Activated naive CD8-positive, alpha-beta T cell treated with anti-CD3 and anti-CD28 coated beads, Interleukin-2, amount 10 ng/mL, durations not matched to agents 7 days and 5 days (primary cell): Measurements from ENCODE around the gene SAMD4A. TPM values are rescaled to one million over a fixed set of nuclear protein-coding genes. Genes with fewer than 3 reads are reported as not detected.
"Not testable (repeated sequence)": the region's sequence is repeated elsewhere in the genome, so short reads cannot be mapped to it uniquely, and the experiment has no call there.

Experiments used
- ATAC-seq: fragments of 150-1000 bp; cut with Tn5 transposase; one replicate; pipeline ENCODE4 v1.10.0; 2021; ENCODE audit warnings: low read depth, moderate library complexity
- POLR2A ChIA-PET: fragments of 350-600 bp; sonication (Branson Sonifier 250); formaldehyde crosslinking; loops from one replicate; lab custom pipeline; 2021; ENCODE audit warnings: antibody characterized with exemption; lab: Charles Lee
- DNase-seq: peaks from one replicate; pipeline ENCODE4 v3.0.0; 2021
- H3K27ac Mint-ChIP-seq: one replicate; pipeline ENCODE4 v1.8.0; 2022; ENCODE audit warnings: mild to moderate bottlenecking, mixed read lengths
- H3K27me3 Mint-ChIP-seq: one replicate; pipeline ENCODE4 v1.8.0; 2022; ENCODE audit warnings: mild to moderate bottlenecking, moderate library complexity, mixed read lengths
- H3K36me3 Mint-ChIP-seq: one replicate; pipeline ENCODE4 v1.8.0; 2021; ENCODE audit warnings: mild to moderate bottlenecking, mixed read lengths
- H3K4me1 Mint-ChIP-seq: one replicate; pipeline ENCODE4 v1.8.0; 2021; ENCODE audit warnings: mixed read lengths
- H3K4me3 Mint-ChIP-seq: one replicate; pipeline ENCODE4 v1.8.0; 2022; ENCODE audit warnings: mild to moderate bottlenecking, moderate library complexity, mixed read lengths
- H3K9me3 Mint-ChIP-seq: one replicate; pipeline ENCODE4 v1.8.0; 2021; ENCODE audit warnings: mixed read lengths
- total RNA-seq, 2 experiments: library from RNA; stranded (reverse); gene quantifications; one replicate each; pipeline ENCODE4 v1.2.3, GENCODE V29; 2021

The SAMD4A gene
- total RNA-seq, 2 experiments from 2014 or later, result 2.6 to 2.7 TPM

GRCh38 chr14:54796961-54797360 lies 230.0 kb downstream of the SAMD4A start:
- Mint-ChIP-seq H3K27ac (no peak overlapping the region), H3K27me3 (peaks cover 23% of the 10 kb centered on the region), H3K9me3 (peaks cover 3% of the 10 kb centered on the region), H3K4me1 (no peaks in the 10 kb centered on the region), H3K36me3 (no peaks in the 10 kb centered on the region), H3K4me3 (no peak overlapping the region)
- POLR2A ChIA-PET, result no interaction called here
- ATAC-seq, result no peak
- DNase-seq, result no peak

GRCh38 chr14:54797556-54797955 lies 230.6 kb downstream of the SAMD4A start:
- ATAC-seq, result no peak

DNA sequence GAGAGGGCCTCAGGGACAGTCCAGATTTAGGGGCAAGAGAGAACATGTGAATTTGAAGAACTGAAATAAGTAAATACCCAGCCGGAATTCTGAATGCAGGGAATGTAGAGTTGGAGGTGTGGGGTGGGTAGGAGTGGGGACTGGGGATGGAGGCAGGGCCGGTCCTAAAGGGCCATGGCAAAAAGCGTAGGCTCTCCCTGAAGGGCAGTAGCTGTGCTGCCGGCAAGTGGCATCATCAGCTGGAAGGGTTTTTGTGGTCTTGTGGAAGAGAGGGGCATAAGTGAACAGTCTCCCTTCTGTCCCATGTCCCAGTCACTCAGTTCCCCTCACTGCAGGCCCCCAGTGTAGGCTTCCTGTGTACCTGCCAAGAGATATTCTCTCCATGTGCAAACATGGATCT lies 231.1 kb downstream of the SAMD4A start:
- H3K36me3 Mint-ChIP-seq, result no peaks in the 10 kb centered on the region
- H3K4me1 Mint-ChIP-seq, result no peaks in the 10 kb centered on the region
- ATAC-seq (no peak), DNase-seq (no peak)
- no peak overlapping the region for H3K4me3 Mint-ChIP-seq
- H3K27me3 Mint-ChIP-seq, result peaks cover 23% of the 10 kb centered on the region
- peaks cover 3% of the 10 kb centered on the region for H3K9me3 Mint-ChIP-seq
- no peak overlapping the region for H3K27ac Mint-ChIP-seq
- POLR2A ChIA-PET, result no interaction called here

More at GRCh38 chr14:54797556-54797955, 230.6 kb downstream of the SAMD4A start:
- H3K4me1 Mint-ChIP-seq, result no peaks in the 10 kb centered on the region
- no peak overlapping the region for H3K27ac Mint-ChIP-seq
- no peak for DNase-seq
- H3K4me3 Mint-ChIP-seq, result no peak overlapping the region
- POLR2A ChIA-PET, result no interaction called here
- H3K27me3 Mint-ChIP-seq, result peaks cover 23% of the 10 kb centered on the region
- H3K36me3 Mint-ChIP-seq, result no peaks in the 10 kb centered on the region
- H3K9me3 Mint-ChIP-seq, result peaks cover 3% of the 10 kb centered on the region

DNA sequence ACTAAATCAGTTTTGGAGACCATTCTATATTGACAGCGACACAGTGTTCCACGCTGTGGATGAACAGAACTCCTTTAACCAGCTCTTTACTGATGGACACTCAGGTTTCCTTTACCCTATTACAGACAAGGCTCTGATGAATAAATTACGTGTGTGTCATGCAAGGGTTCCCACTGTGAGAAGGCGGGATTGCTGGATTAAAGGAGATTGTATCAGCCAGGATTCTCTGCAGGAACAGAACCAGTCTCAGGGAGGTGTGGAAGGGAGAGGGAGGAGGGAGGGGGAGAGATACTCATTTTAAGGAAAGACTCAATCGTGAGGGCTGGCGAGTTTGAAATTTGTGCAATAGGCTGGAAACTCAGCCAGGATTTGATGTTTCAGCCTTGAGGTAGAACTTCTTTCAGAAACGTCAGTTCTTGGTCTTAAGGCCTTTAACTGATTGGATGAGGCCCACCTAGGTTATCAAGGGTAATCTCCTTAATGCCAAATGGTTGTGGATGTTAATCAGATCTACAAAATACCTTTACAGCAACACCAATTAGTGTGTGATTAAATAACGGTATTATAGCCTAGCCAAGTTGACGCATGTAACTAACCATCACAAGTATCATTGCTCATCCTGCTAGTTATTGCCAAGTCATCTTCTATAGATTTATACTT lies 231.7 kb downstream of the SAMD4A start:
- ATAC-seq (no peak), DNase-seq (no peak)
- POLR2A ChIA-PET, result no interaction called here
- H3K36me3 Mint-ChIP-seq, result no peaks in the 10 kb centered on the region
- peaks cover 3% of the 10 kb centered on the region for H3K9me3 Mint-ChIP-seq
- H3K27ac Mint-ChIP-seq, result no peak overlapping the region
- peaks cover 23% of the 10 kb centered on the region for H3K27me3 Mint-ChIP-seq
- H3K4me3 Mint-ChIP-seq, result no peak overlapping the region
- H3K4me1 Mint-ChIP-seq, result no peaks in the 10 kb centered on the region

DNA sequence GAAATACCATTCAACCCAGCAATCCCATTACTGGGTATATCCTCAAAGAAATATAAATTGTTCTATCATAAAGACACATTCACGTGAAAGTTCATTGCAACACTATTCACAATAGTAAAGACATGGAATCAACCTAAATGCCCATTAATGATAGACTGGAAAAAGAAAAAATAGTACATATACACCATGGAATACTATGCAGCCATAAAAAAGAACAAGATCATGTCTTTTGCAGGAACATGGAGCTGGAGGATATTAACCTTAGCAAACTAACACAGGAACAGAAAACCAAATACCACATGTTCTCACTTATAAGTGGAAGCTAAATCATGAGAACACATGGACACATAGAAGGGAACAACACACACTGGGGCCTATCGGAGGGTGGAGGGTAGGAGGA lies 234.6 kb downstream of the SAMD4A start:
- H3K4me3 Mint-ChIP-seq, H3K27ac Mint-ChIP-seq, H3K9me3 Mint-ChIP-seq, POLR2A ChIA-PET, ATAC-seq, H3K4me1 Mint-ChIP-seq, DNase-seq, H3K36me3 Mint-ChIP-seq: not testable (repeated sequence)
- peaks cover 23% of the 10 kb centered on the region for H3K27me3 Mint-ChIP-seq

GRCh38 chr14:54803396-54803795 lies 236.5 kb downstream of the SAMD4A start:
- POLR2A ChIA-PET, result no interaction called here
- no peak overlapping the region for H3K4me3 Mint-ChIP-seq
- ATAC-seq (no peak), DNase-seq (no peak)
- H3K27me3 Mint-ChIP-seq, result peaks cover 16% of the 10 kb centered on the region
- peaks cover 7% of the 10 kb centered on the region for H3K4me1 Mint-ChIP-seq
- H3K9me3 Mint-ChIP-seq, result no peaks in the 10 kb centered on the region
- no peaks in the 10 kb centered on the region for H3K36me3 Mint-ChIP-seq
- H3K27ac Mint-ChIP-seq, result no peak overlapping the region

DNA sequence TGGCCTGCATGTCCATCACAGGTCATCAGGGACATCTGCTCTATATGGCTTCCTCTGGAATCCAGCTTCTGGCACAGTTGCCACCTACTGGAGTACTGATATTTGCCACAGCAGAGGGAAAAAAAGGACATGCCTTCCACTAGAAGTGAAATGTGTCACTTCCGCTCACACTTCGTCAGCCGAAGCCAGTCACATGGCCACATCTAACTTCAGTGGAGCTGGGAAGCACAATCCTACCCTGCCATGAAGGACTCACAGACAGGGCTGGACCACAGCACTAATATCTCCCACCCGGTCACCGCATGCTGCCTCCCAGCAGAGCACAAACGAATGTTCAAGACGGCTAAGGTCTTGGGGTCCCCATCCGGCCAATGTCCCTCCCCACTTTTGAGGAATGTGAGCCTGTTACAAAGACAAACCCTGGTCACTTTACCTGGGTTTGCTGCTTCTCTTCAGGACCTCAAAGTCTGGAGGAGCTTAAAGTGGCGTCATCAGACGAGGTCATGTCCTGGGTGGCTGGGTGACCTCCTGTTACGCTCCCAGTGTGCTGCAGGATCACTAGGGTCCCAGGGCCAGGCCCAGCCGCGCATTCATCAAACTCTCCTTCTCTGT lies 237.1 kb downstream of the SAMD4A start:
- Mint-ChIP-seq H3K36me3 (no peaks in the 10 kb centered on the region), H3K27me3 (peaks cover 15% of the 10 kb centered on the region), H3K4me1 (peaks cover 7% of the 10 kb centered on the region), H3K4me3 (no peak overlapping the region), H3K9me3 (no peaks in the 10 kb centered on the region), H3K27ac (no peak overlapping the region)
- POLR2A ChIA-PET, result no interaction called here
- DNase-seq (no peak), ATAC-seq (no peak)

DNA sequence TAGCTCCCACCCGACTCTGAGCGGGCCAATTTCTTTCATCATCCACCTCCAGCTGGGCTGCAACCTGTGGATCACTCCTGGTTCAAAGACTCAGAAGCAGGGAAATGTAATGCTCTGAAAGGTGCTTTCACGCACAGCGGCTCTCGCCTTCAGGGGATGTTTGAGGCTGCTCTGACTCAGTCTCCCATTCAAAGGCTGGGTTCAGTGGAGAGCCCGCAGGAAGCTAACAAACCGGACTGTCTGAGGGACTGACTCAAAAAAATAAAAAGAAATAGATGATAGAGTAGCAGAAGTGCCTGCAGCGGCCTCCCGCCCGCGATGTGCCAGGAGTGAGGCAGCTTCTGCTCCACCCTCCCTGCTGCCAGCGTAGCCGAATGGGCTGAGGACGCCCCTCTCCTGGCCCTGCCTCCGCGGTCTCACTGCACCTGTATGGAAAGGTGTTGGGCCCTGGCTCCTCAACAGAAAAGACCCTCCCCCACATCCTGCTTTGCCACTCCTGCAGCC lies 237.7 kb downstream of the SAMD4A start:
- peaks cover 14% of the 10 kb centered on the region for H3K27me3 Mint-ChIP-seq
- H3K4me3 Mint-ChIP-seq, result no peak overlapping the region
- no peaks in the 10 kb centered on the region for H3K9me3 Mint-ChIP-seq
- peaks cover 7% of the 10 kb centered on the region for H3K4me1 Mint-ChIP-seq
- POLR2A ChIA-PET, result no interaction called here
- no peak overlapping the region for H3K27ac Mint-ChIP-seq
- H3K36me3 Mint-ChIP-seq, result no peaks in the 10 kb centered on the region
- ATAC-seq, result no peak
- no peak for DNase-seq

GRCh38 chr14:54805070-54805444 lies 238.1 kb downstream of the SAMD4A start:
- Mint-ChIP-seq H3K27ac (no peak overlapping the region), H3K9me3 (no peaks in the 10 kb centered on the region), H3K4me1 (peaks cover 7% of the 10 kb centered on the region), H3K27me3 (peaks cover 10% of the 10 kb centered on the region), H3K36me3 (no peaks in the 10 kb centered on the region), H3K4me3 (no peak overlapping the region)
- POLR2A ChIA-PET, result no interaction called here
- DNase-seq (no peak), ATAC-seq (no peak)

DNA sequence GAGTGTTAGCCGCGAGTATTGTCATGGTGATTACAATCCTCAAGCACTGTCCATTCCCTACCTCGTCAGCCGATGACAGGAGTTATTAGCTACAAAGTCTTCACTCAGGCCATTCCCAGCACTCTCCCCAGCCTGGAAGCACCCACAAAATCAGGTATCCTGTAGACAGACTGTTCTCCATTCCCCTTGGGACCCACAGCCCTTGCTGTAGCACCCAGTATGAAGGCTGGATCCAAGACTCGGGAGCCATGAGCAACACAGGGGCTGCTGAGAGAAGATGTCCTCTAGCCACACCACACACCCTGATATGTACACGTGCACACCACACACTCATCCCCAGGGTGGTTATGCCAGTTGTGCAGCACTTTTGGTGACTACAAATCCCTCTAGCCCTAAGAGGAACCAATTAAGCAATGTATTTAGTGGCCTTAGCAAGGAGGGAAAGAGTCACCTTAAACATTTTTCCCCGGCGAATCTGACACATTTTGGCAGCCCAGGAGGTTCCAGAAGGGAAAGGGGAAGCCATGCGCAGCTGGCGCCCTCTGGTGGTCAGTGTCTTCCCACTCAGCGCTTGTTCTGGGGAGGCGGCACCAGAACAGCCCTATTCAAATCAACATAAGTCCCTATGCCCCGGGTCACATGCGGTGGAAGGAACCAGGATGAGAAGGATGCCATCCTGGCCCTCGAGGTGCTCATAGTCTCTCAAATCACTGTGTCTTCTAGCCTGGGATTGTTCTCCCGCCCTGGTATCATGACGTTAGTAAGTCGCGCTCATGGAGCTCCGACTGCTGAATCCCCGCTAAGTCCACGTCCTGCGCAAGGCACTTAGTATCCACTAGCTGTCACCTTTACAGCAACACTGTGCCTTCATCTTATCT lies 238.8 kb downstream of the SAMD4A start:
- Mint-ChIP-seq H3K27me3 (peaks cover 6% of the 10 kb centered on the region), H3K4me3 (no peak overlapping the region), H3K36me3 (no peaks in the 10 kb centered on the region), H3K27ac (no peak overlapping the region), H3K9me3 (no peaks in the 10 kb centered on the region), H3K4me1 (peaks cover 7% of the 10 kb centered on the region)
- ATAC-seq (peak; percentile 86), DNase-seq (peak; percentile 80)
- POLR2A ChIA-PET, result no interaction called here

GRCh38 chr14:54806616-54807015 lies 239.7 kb downstream of the SAMD4A start:
- Mint-ChIP-seq H3K4me1 (peaks cover 7% of the 10 kb centered on the region), H3K9me3 (no peaks in the 10 kb centered on the region), H3K36me3 (no peaks in the 10 kb centered on the region), H3K27me3 (peaks cover 2% of the 10 kb centered on the region), H3K4me3 (no peak overlapping the region), H3K27ac (no peak overlapping the region)
- POLR2A ChIA-PET, result no interaction called here
- no peak for DNase-seq
- no peak for ATAC-seq

DNA sequence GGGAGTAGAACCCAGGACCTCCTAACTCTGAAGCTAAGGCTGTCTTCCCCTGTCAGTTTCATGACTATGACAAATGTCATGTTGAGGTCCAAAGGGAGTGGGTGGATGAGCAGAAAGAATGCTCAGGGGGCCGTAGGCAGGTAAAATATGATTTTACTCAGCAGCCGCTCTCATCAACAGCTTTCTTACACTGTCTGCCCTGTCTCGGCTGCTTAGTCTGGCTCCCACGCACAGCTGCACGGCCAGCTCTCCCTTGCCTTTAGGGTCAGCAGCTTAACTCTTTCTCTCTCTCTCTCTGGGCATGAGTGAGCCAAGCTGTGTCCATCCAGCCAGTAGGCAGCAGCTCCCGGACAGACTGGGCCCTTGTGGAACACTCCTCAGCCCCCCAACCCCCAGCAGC lies 240.5 kb downstream of the SAMD4A start:
- peaks cover 7% of the 10 kb centered on the region for H3K4me1 Mint-ChIP-seq
- DNase-seq, result no peak
- ATAC-seq, result no peak
- no peak overlapping the region for H3K4me3 Mint-ChIP-seq
- H3K9me3 Mint-ChIP-seq, result no peaks in the 10 kb centered on the region
- H3K36me3 Mint-ChIP-seq, result no peaks in the 10 kb centered on the region
- H3K27me3 Mint-ChIP-seq, result peaks cover 2% of the 10 kb centered on the region
- H3K27ac Mint-ChIP-seq, result no peak overlapping the region
- POLR2A ChIA-PET, result no interaction called here

DNA sequence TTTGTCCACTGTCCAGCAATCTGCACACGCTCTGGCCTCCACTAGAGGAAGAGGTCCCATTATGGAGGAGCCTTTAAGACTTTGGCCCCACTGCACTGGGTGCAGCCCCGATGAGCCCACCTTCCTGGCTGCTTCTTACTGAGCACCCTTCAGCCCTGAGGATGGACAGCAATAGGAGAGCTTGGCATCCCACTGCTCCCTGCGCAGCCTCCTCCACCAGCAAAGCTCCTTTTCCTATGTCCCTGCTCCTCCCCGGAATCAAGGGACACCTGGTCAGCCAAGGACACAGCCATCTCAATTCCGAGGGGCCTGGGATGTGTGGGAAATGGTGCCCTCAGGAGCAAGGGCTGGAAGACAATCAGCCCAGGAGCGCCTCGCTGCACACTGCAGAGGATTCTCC lies 241.0 kb downstream of the SAMD4A start:
- no peak overlapping the region for H3K27ac Mint-ChIP-seq
- POLR2A ChIA-PET, result no interaction called here
- peaks cover 2% of the 10 kb centered on the region for H3K27me3 Mint-ChIP-seq
- H3K4me1 Mint-ChIP-seq, result peaks cover 7% of the 10 kb centered on the region
- ATAC-seq (no peak), DNase-seq (no peak)
- no peak overlapping the region for H3K4me3 Mint-ChIP-seq
- no peaks in the 10 kb centered on the region for H3K36me3 Mint-ChIP-seq
- H3K9me3 Mint-ChIP-seq, result no peaks in the 10 kb centered on the region
